ENCODE results near the gene ERGIC1.

GRCh38 chr5:172859966-172860365 lies 25.9 kb downstream of the ERGIC1 start:
- TF ChIP-seq ZNF318 (CRISPR knock-in tag; IDR thresholded peaks at IDR 0.05) = no peak
- no peak for TF ChIP-seq REPIN1 (CRISPR knock-in tag; IDR thresholded peaks at IDR 0.05; ENCODE audit: borderline replicate concordance, low read depth)
- no peak for TF ChIP-seq ZNF530 (CRISPR knock-in tag; IDR thresholded peaks at IDR 0.05; ENCODE audit: low read depth)
